Caki2 (cell line): ENCODE measurements around the gene HSDL1. TPM values are rescaled to one million over a fixed set of nuclear protein-coding genes. Genes with fewer than 3 reads are reported as not detected.
"Not testable (repeated sequence)": the region's sequence is repeated elsewhere in the genome, so short reads cannot be mapped to it uniquely, and the experiment has no call there.

Experiments
- DNase-seq: peaks from one replicate; pipeline ENCODE4 v3.0.0-alpha.2; 2015; ENCODE audit warnings: low read depth
- in situ Hi-C: cut with HindIII; loops from 2 replicates; pipeline ENCODE4 v1.10.0; 2016; ENCODE audit warnings: low sequenced_read_pairs, low pct_unique_long_range_greater_than_20kb, mixed read lengths
- total RNA-seq: library from RNA; depleted of rRNA; stranded (reverse); fragments of >200 nt; shearing (Covaris generic); gene quantifications from 2 replicates; pipeline ENCODE4 v1.2.3, GENCODE V29; 2014; ENCODE audit warnings: low replicate concordance

Gene HSDL1
- total RNA-seq, 1 experiment from 2014 or later, result 31.8 TPM

DNA sequence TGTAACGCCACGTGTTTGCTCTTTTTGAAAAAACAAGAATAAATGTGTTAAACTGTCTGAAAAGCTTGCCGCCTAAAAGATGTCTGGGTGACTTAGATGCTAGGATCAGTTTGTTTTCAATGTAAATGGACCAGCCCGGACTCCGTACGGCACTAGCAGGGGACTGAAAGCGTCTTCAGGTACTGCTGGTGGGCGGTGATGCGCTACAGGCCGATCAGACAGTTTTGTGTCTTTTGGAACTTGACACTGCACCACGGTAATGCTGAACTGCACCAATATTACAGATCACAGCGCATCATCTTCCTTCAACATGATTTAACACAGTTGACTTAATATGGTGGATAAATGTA is 27.5 kb downstream of the HSDL1 start:
- no peak for DNase-seq
- in situ Hi-C loops, result no loop called here

DNA sequence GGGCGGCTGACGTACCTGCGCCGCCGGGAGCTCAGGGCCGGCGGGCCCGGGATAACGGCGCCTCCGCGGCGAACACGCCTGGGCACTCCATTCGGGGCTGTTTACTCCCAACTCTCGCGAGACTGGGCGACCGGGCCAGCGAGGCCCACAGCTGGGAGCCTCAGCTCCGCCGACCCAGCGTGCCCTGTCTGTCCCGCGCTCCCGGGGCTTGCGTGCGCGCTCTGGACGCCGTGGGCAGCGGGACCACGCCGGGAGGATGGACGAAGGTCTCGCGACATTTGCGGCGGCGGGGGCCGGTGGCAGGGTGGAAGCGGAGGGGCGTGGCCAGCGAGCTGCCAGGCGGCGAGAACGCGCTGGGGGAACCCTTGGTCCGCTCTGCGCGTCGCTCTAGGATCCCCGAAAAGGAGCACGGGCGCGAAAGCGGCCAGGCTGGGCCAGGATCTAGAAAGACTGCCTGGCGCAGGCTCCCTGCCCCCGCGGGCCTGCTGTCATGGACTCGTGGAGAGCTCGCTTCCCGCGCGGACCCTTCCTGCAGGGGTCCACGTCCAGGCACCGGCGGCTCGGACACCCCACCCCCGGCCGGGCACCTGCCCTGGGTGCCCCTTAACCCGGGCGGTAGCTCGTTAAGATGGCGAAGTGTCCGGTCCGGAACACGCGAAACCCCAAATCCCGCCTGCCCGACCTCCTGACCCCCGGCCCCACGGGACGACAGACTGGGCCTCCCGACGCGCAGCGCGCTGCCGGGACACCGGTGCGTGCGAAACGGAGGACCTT is 28.1 kb downstream of the HSDL1 start, which contains the start of gene MBTPS1:
MBTPS1 (minus strand) TSS at position 223 of the 774 bp plus-strand sequence. CDS start 15,159 bp downstream, outside the sequence.
- in situ Hi-C loops, result no loop called here
- peak; percentile 95 for DNase-seq

DNA sequence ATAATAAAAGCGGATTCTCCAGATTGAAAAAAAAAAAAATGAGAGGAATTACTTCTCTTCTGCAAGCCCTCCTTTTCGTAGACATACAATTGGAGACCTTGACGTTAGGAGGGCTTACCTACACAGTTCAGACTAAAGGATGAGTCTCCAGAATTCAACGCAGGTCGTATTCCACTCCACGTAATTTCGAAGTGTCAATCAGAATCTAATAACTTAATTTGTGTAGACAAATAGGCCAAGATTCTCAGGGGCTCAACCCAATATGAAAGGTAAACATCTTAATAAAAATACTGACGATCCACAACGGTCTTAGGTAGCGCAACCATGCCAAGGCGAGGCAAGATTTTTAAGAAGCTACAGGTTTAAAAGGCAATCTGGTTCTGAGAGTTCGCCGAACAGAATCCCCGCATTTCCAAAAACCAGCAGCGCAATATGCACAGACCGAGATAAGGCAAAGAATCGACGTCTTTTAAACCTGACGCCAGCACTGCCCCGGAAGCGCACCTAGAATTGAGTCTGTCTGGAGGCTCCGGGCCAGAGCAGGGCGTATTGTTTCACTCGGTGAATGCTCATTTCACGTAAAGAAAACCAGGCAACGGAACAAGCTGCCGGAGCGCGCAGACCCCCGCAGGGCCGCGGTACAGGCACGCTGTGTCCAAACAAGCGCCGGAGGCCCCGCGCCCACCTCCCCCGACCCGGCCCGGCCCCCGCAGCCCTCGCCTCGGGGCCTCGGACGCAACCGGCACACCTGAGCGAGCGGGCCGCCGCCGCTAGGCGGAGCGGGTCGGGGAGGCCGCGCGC is 28.9 kb downstream of the HSDL1 start:
- in situ Hi-C loops, result no loop called here
- peak; percentile 6 for DNase-seq

DNA sequence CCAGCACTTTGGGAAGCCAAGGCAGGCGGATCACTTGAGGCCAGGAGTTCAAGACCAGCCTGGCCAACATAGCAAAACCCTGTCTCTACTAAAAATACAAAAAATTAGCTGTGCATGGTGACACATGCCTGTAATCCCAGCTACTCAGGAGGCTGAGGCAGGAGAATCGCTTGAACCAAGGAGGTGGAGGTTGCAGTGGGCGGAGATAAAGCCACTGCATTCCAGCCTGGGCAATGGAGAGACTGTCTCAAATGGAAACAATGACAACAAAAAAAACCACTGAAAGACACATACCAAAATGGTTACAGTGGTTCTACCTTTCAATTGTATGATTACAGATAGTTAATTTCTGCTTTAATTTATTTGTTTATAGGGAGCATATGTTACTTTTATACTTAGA is 33.0 kb downstream of the HSDL1 start:
- DNase-seq, in situ Hi-C loops: not testable (repeated sequence)

DNA sequence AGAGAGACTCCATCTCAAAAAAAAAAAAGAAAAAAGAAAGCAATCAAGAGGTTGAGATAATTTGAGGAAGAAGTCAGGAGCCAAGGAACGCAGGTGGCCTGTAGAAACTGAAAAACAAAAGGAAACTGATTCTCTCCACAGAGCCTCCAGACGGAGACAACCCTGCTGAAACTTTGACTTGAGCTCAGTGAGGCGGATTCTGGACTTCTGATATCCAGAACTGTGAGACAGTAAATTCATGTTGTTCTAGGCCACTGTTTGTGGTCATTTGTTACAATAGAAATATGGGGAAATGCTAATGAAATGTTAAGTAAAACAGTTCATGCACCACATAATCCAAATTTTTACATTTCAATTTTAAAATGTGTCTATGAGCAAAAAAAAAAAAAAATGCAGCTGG is 33.5 kb downstream of the HSDL1 start:
- in situ Hi-C loops, result no loop called here
- DNase-seq, result no peak

DNA sequence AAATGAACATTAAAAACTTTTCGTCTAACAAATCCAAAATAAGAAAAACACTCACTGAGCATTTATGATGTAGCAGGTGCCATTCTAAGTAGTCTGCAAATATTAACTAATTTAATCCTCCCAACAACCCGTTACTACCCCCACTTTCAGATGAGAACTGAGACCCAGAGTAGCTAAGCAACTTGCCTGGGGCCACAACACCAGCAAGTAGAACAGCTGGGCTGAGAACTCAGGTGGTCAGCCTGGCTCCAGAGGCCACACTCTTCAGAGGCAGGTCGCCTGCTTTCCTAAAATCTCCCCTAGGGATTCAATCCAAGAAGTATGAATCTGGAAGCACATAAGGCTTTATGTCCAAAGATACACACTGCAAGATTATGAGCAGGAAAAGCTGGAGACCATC is 34.5 kb downstream of the HSDL1 start:
- DNase-seq, result no peak
- in situ Hi-C loops, result no loop called here

DNA sequence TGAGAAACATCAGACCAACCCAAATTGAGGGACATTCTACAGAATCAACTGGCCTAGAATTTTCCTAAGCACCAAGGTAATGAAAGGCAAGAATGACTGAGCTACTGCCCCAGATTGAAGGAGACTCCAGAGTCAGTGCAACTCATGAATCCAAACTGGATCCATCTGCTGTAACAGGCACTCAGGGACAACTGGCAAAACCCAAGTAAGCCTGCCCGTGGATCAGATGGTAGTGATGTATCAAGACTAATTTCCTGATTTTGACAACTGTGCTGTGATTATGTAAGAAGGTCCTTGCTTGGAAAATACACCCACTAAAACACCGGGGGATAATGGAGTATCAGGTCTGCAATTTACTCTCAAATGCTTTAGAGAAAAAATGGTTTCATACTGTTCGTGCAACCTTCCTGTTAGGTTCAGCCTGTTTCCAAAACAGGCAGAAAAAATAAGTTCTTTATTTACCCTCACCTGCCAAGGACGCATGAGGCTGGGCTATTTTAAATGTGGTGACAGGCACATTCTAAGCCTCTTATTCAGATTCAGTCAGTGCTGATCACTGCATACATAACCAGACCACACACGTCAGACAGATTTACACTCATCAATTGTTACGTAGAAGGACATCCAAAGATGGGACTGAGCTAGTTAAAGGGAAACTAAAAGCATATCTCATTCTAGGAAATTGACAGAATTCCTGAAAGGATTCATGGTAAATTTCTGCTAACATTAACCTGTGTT is 35.2 kb downstream of the HSDL1 start:
- in situ Hi-C loops, result no loop called here
- no peak for DNase-seq

DNA sequence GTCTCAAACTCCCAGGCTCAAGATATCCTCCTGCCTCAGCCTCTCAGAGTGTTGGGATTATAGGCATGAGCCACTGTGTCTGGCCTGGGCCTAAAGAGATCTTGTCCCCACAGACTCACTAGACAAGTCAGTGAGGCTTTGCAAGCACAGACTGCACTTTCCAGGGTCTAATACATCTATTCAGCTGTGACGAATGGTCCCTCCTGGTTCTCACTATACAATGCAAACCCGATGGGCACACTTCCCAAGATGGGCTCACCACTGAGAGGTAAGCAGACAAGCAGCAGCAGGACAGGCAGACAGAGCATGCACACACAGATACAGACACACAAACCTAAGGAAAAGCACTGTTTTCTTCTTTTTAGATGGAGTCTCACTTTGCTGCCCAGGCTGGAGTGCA is 37.1 kb downstream of the HSDL1 start:
- in situ Hi-C loops, result no loop called here
- no peak for DNase-seq

DNA sequence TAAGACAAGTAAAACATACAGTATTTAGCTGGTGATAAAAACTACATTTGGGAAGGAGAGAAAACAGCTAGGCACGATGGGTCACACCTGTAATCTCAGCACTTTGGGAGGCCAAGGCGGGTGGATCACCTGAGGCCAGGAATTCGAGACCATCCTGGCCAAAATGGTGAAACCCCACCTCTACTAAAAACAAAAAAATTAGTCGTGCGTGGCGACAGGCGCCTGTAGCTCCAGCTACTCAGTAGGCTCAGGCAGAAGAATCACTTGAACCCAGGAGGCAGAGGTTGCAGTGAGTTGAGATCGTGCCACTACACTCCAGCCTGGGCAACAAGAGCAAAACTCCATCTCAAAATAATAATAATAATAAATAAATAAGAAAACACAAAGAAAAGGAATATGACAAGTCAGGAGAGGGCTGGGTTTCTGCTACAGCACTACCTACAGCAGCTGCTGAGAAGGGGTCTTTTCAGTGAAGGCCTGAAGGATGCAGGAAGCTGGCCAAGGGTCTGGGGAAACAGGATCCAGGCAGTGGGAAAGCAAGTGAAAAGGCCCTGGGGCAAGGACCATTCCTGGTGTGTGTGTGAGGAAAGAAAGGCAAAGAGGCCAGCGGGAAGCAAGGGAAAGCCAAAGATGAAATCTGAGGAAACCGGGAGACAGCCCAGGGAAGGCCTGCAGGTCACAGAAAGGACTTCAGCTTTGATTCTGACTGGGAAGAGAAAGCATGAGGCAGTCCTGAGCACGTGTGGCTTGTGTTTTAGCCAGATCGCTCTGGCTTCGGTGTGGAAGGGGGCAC is 38.8 kb downstream of the HSDL1 start:
- in situ Hi-C loops, result no loop called here
- DNase-seq, result no peak

DNA sequence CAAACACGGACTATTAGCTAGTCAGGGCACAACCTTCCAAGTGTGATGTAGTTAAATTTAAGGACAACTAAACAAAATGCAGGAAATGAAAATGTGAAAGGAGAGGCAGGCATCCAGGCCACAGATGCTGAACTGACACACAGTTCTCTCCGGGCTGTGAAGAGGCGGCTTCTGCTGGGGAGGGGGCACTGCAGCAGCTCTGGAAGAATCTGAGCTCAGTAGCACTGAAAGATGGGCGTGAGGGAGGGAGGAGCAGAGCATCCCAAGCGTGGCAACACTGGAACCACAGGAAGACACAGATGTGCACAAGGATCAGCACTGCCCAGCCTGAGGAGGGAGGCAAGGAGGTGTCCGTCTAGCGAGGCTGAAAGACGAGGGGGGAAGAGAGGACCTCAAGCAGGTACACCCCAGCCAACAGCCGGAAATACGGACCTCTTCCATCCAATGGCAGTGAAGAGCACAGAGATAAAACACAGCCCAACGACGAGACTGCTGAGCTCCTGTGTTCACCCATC is 39.6 kb downstream of the HSDL1 start:
- in situ Hi-C loops, result no loop called here
- no peak for DNase-seq

DNA sequence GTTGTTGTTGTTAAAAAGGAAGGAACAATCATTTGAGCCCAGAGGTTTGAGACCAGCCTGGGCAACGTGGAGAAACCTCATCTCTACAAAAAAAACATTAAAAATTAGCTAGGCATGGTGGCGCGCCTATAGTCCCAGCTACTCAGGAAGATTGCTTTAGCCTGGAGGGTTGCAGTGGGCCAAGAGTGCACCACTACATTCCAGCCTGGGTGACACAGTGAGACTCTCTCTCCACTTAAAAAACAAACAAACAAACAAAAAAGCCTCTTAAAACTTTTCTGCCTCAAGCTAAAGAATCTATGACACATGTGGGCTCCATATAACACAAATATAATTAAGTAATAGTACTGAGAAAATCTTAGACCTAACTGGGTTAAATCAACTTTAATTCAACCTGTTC is 40.7 kb downstream of the HSDL1 start:
- no peak for DNase-seq
- in situ Hi-C loops, result no loop called here

DNA sequence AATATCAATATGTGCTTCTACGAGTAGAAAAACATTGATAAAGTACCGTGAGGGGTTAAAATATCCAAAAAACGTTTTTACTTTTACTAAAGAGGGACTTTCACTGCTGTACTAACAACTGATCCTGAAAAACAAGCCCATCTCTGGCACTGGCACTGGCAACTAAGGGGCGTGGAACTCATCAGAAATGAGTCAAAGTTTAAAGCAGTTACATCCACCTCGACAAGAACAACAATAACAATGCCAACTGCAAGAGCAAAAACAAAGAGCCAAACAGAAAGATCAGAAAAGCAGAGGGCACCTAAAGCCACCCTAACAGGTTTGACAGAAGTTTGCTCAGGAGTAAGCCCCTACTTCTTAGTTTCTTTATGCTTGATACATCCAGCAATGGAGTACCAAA is 41.3 kb downstream of the HSDL1 start:
- no peak for DNase-seq
- in situ Hi-C loops, result no loop called here

DNA sequence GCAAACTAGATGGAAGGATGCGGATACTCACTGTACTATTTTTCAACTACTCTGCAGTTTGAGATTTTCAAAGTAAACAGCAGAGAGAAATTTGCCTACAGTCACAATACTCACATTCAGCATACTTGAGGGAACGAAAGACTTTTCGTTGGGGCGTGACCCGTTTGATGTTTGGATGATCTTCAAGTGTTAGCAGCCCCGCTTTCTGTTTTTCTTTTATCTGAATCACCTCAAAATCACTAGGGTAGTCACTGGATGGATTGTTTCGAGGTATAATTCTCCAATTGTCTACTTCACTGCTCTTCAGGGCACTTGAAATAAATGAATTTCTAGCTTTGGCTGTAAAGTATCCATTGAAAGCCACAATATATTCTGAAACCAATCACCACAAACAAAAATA is 46.0 kb downstream of the HSDL1 start:
- DNase-seq, result peak; percentile 31
- in situ Hi-C loops, result no loop called here

DNA sequence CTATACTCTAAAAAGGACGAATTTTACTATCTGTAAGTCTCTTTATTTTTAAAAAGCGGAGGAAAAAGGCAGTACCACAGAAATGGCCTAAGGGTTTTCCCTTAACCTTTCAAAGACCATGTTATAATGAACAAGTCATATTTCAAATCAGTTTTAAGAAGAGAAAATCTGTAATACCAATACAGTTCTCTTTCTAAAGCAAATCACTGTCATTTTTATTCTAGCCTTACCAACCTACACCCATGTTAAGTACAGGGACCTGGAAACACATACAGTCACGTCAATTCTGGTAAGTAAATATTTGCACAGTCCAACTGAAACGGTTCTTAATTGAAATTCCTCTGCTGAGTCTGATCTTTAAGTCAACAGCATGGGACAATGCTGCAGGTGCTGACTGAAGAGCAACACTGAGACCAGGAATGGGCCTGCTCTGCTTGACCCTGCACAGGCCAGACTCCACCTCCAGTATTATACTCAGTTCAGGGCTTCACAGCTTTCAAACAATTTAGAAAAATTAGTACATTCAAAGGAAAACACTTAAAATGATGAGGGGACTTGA is 48.5 kb downstream of the HSDL1 start:
- in situ Hi-C loops, result no loop called here
- peak; percentile 40 for DNase-seq

DNA sequence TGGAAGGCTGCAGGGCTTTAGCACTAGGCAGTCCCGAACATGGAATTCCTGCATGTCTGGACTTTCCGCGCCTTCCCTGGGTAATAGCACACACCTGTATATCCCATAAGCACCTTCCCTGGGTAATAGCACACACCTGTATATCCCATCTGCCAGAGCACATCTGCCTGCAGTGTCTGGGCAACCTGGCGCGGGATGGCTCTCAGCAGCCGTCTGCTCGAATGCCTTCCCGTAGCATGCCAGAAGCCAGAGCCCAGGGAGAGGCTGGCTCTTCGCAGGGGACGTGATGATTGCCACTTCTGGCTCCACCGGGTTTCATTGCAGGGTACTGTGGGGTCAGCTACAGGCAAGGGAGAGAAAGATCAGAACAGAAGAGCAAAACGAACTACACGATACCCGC is 49.5 kb downstream of the HSDL1 start:
- in situ Hi-C loops, result no loop called here
- DNase-seq, result no peak

DNA sequence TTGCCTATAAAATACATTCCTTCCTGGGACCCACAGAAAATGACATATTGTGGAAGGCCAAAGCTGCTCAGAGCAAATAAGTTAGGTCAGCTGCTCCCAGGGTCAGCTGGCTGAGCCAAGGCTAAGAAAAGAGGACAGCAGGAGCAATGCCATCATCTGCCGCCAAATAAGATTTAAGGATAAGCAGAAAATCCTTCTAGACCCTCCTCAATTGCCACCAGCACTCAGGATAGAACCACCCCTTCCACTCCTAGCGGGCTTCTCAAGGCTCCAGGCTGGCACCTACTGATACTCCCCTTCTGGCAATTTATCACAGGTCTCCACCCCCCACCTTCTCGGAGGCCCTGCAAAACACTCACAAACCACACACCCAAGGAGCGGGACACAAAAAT is 51.1 kb downstream of the HSDL1 start:
- in situ Hi-C loops, result no loop called here
- no peak for DNase-seq

DNA sequence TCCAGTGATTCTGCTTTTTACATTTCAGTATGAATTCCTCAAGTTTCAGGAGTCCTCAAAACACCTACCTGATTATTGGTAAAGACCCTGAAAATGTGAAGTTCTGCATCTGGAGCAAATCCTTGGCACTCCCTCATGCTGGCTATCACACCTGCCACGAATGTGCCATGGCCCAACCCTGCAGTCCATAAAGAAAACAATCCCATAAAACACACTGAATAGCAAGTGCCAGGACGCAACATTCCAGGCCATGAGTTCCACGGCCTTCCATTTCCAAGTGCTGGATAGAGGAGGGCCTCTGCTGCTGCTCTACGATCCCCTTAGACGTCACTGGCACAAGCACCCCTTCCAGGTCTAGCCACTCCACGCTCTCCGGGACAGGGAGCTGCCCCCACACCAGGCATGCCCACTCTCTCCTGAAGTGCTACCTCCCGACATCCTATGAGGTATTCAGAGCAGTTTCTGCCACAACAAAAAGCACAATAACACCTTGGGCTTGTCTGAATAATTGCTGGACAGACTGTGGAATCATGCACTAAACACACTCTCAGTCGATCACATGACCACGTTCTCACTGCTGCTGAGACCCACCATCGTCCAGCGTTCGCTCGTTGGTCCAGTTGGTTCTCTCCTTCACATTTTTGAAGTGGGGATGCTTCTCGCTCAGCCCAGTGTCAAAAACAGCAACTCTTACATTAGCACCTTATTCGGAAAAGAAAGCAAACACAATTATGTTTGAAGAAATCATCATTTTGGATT is 51.7 kb downstream of the HSDL1 start:
- in situ Hi-C loops, result no loop called here
- DNase-seq, result no peak
